MM.1S (cell line): ENCODE data around the gene MRPS5.
A peak's percentile ranks its signal among the peaks of the same experiment; 100 is the strongest.

Source experiments
- DNase-seq: peaks from one replicate; pipeline ENCODE4 v3.0.0-alpha.2; 2015
- H2AFZ ChIP-seq: fragments of 300-600 bp; sonication (generic); 2 replicates; pipeline ENCODE4 v1.6.0; 2016; ENCODE audit warnings: antibody characterized with exemption, low read length
- H3F3A ChIP-seq: fragments of 300-600 bp; sonication (generic); 2 replicates; pipeline ENCODE4 v1.6.1; 2016; ENCODE audit warnings: mild to moderate bottlenecking, antibody characterized with exemption, low read length, moderate library complexity, mixed read lengths; ENCODE audit not compliant: insufficient read depth
- H3K27ac ChIP-seq: fragments of 300-600 bp; sonication (generic); 2 replicates; pipeline ENCODE4 v1.5.1; 2016; ENCODE audit warnings: mild to moderate bottlenecking, low read length
- H3K27me3 ChIP-seq: fragments of 300-600 bp; sonication (generic); replicated peaks from 2 replicates; pipeline ENCODE4 v1.6.0; 2016; ENCODE audit warnings: low read length; ENCODE audit not compliant: insufficient read depth
- H3K36me3 ChIP-seq: fragments of 300-600 bp; sonication (generic); replicated peaks from 2 replicates; pipeline ENCODE4 v1.6.1; 2016; ENCODE audit warnings: mild to moderate bottlenecking, low read length, mixed read lengths; ENCODE audit not compliant: insufficient read depth
- H3K4me1 ChIP-seq: fragments of 300-600 bp; sonication (generic); 2 replicates; pipeline ENCODE4 v1.6.1; 2016; ENCODE audit warnings: low read length, mixed read lengths
- H3K4me2 ChIP-seq: fragments of 300-600 bp; sonication (generic); 2 replicates; pipeline ENCODE4 v1.6.0; 2016; ENCODE audit warnings: low read depth, low read length
- H3K4me3 ChIP-seq: fragments of 300-600 bp; sonication (generic); 2 replicates; pipeline ENCODE4 v1.5.1; 2016; ENCODE audit warnings: low read length, mixed read lengths
- H3K79me2 ChIP-seq: fragments of 300-600 bp; sonication (generic); 2 replicates; pipeline ENCODE4 v1.6.1; 2016; ENCODE audit warnings: mixed run types, low read length, mixed read lengths
- H3K9ac ChIP-seq: fragments of 300-600 bp; sonication (generic); 2 replicates; pipeline ENCODE4 v1.6.1; 2016; ENCODE audit warnings: low read length, mixed read lengths
- H3K9me2 ChIP-seq: fragments of 300-600 bp; sonication (generic); replicated peaks from 2 replicates; pipeline ENCODE4 v1.6.1; 2016; ENCODE audit warnings: mild to moderate bottlenecking, low read length, mixed read lengths; ENCODE audit not compliant: insufficient read depth
- H3K9me3 ChIP-seq: fragments of 300-600 bp; sonication (generic); replicated peaks from 2 replicates; pipeline ENCODE4 v1.6.1; 2016; ENCODE audit warnings: mild to moderate bottlenecking, low read length, mixed read lengths; ENCODE audit not compliant: insufficient read depth
- H4K20me1 ChIP-seq: fragments of 300-600 bp; sonication (generic); 2 replicates; pipeline ENCODE4 v1.6.1; 2016; ENCODE audit warnings: mild to moderate bottlenecking, low read length, moderate library complexity, mixed read lengths; ENCODE audit not compliant: insufficient read depth
- EZH2 ChIP-seq: fragments of 300-600 bp; sonication (generic); optimal IDR thresholded peaks from 2 replicates; pipeline ENCODE3; 2017; ENCODE audit warnings: low read depth, mild to moderate bottlenecking, antibody characterized with exemption, low read length, mixed read lengths
- EZH2phosphoT487 ChIP-seq: fragments of 300-600 bp; sonication (generic); IDR thresholded peaks from 2 replicates; pipeline ENCODE4 v1.6.1; 2018; ENCODE audit warnings: antibody characterized with exemption, low read length
- TF ChIP-seq, protein P1 (sequence below): fragments of 300-600 bp; sonication (generic); IDR thresholded peaks from 2 replicates; pipeline ENCODE4 v1.5.1; 2016; ENCODE audit warnings: antibody characterized with exemption, low read length, mixed read lengths

Gene MRPS5

GRCh38 chr2:95077861-95078603 is 43.6 kb downstream of the MRPS5 start:
- TF ChIP-seq EZH2phosphoT487 (no peak), EZH2 (no peak)
- TF ChIP-seq, protein P1, sequence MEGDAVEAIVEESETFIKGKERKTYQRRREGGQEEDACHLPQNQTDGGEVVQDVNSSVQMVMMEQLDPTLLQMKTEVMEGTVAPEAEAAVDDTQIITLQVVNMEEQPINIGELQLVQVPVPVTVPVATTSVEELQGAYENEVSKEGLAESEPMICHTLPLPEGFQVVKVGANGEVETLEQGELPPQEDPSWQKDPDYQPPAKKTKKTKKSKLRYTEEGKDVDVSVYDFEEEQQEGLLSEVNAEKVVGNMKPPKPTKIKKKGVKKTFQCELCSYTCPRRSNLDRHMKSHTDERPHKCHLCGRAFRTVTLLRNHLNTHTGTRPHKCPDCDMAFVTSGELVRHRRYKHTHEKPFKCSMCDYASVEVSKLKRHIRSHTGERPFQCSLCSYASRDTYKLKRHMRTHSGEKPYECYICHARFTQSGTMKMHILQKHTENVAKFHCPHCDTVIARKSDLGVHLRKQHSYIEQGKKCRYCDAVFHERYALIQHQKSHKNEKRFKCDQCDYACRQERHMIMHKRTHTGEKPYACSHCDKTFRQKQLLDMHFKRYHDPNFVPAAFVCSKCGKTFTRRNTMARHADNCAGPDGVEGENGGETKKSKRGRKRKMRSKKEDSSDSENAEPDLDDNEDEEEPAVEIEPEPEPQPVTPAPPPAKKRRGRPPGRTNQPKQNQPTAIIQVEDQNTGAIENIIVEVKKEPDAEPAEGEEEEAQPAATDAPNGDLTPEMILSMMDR: no peak
- Histone ChIP-seq H3K9ac (no peak overlapping the region), H4K20me1 (no peaks in the 10 kb centered on the region), H3K4me3 (no peak overlapping the region), H3K9me3 (no peaks in the 10 kb centered on the region), H3K36me3 (no peaks in the 10 kb centered on the region), H3F3A (no peaks in the 10 kb centered on the region), H3K4me2 (no peak overlapping the region), H3K27me3 (no peaks in the 10 kb centered on the region), H2AFZ (no peak overlapping the region), H3K4me1 (no peaks in the 10 kb centered on the region), H3K27ac (no peak overlapping the region), H3K9me2 (no peaks in the 10 kb centered on the region), H3K79me2 (no peaks in the 10 kb centered on the region)
- DNase-seq: no peak

DNA sequence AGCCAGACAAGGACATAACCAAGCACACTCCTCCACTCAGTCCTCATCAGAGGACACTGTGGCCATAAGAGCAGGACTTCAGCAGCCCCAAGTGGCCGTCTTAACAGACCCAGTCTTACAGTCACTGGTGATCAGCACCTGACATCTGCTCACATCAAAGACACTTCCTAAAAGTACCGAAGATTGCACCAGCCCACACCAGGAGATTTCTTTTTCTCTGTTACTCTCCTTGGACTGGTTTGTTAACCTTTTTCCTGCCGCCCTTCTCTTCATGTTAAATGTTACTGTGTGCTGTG is 44.1 kb downstream of the MRPS5 start:
- Histone ChIP-seq H3K4me2 (no peak overlapping the region), H4K20me1 (no peaks in the 10 kb centered on the region), H3F3A (no peaks in the 10 kb centered on the region), H3K9me3 (no peaks in the 10 kb centered on the region), H3K27ac (no peak overlapping the region), H3K4me3 (no peak overlapping the region), H3K79me2 (no peaks in the 10 kb centered on the region), H2AFZ (no peak overlapping the region), H3K4me1 (no peaks in the 10 kb centered on the region), H3K9ac (no peak overlapping the region), H3K27me3 (no peaks in the 10 kb centered on the region), H3K36me3 (no peaks in the 10 kb centered on the region), H3K9me2 (no peaks in the 10 kb centered on the region)
- TF ChIP-seq EZH2phosphoT487 (no peak), EZH2 (no peak)
- TF ChIP-seq, protein P1: no peak
- no peak for DNase-seq

GRCh38 chr2:95076705-95077529 is 44.7 kb downstream of the MRPS5 start:
- TF ChIP-seq EZH2: no peak
- TF ChIP-seq, protein P1: peak; percentile 83
- TF ChIP-seq EZH2phosphoT487: no peak
- H3K9ac ChIP-seq: no peak overlapping the region; the same call in 1 of the 2 replicates
- H3F3A ChIP-seq: no peaks in the 10 kb centered on the region
- H3K9me2 ChIP-seq: no peaks in the 10 kb centered on the region
- H3K27ac ChIP-seq: no peak overlapping the region
- no peaks in the 10 kb centered on the region for H3K9me3 ChIP-seq
- peak; percentile 74 for DNase-seq
- H3K4me3 ChIP-seq: peak overlapping the region; percentile 56
- no peaks in the 10 kb centered on the region for H3K4me1 ChIP-seq
- H3K36me3 ChIP-seq: no peaks in the 10 kb centered on the region
- H3K79me2 ChIP-seq: no peaks in the 10 kb centered on the region
- H3K27me3 ChIP-seq: no peaks in the 10 kb centered on the region
- H3K4me2 ChIP-seq: peak overlapping the region; percentile 65
- peak overlapping the region; percentile 53 for H2AFZ ChIP-seq
- no peaks in the 10 kb centered on the region for H4K20me1 ChIP-seq
